Measurements from ENCODE around the gene CDK8.

CDK8 gene

GRCh38 chr13:26440111-26440510, 186.2 kb downstream of the CDK8 start:
- no peak for DNase-seq (ENCODE audit: low read depth in 1 of 2, low spot score in 1 of 2)

- no peak for DNase-seq (ENCODE audit: low read depth in 1 of 2, low spot score in 1 of 2)
Observed at GRCh38 chr13:26441476-26441875, 187.5 kb downstream of the CDK8 start.

- no peak for DNase-seq (ENCODE audit: low read depth in 1 of 2, low spot score in 1 of 2)
Observed at GRCh38 chr13:26442541-26442940, 188.6 kb downstream of the CDK8 start.

GRCh38 chr13:26445092-26445491, 191.2 kb downstream of the CDK8 start:
- no peak for DNase-seq (ENCODE audit: low read depth in 1 of 2, low spot score in 1 of 2)

GRCh38 chr13:26446751-26447150, 192.8 kb downstream of the CDK8 start:
- DNase-seq (ENCODE audit: low read depth in 1 of 2, low spot score in 1 of 2), result no peak

- DNase-seq (ENCODE audit: low read depth in 1 of 2, low spot score in 1 of 2), result no peak
Observed at GRCh38 chr13:26448032-26448431, 194.1 kb downstream of the CDK8 start.

- DNase-seq (ENCODE audit: low read depth in 1 of 2, low spot score in 1 of 2), result no peak
Observed at GRCh38 chr13:26449063-26449848, 195.3 kb downstream of the CDK8 start.
